NCI-H1105 (cell line): Measurements from ENCODE around the gene CLDN24.

Experiments used
- DNase-seq: peaks from one replicate; lab custom pipeline; 2025; lab: John Stamatoyannopoulos, UW

Gene CLDN24

GRCh38 chr4:183284258-183284785 is 37.9 kb downstream of the CLDN24 start:
- DNase-seq = no peak

- DNase-seq = no peak
Measured at GRCh38 chr4:183276106-183276505, 46.1 kb downstream of the CLDN24 start.

GRCh38 chr4:183272384-183272783 is 49.8 kb downstream of the CLDN24 start:
- no peak for DNase-seq
